CD4-positive, alpha-beta T cell treated with Interferon gamma for 1 hour (primary cell): ENCODE measurements around the gene KLRG1.

Source experiments
- DNase-seq: peaks from one replicate; pipeline ENCODE4 v3.0.0-alpha.2; 2020

KLRG1 gene

GRCh38 chr12:8989413-8989812 lies at the start of gene KLRG1:
Gene KLRG1, plus strand, starts transcription at chr12:8989546. Its CDS starts 90 bp downstream, at chr12:8989636.
- DNase-seq = no peak

GRCh38 chr12:8941691-8942478 lies 47.5 kb upstream of the KLRG1 start:
- no peak for DNase-seq

- DNase-seq = no peak
Observed at GRCh38 chr12:8943565-8944186, 45.7 kb upstream of the KLRG1 start.

GRCh38 chr12:8946733-8947132 lies 42.6 kb upstream of the KLRG1 start:
- DNase-seq = no peak

- no peak for DNase-seq
Observed at GRCh38 chr12:8947737-8948136, 41.6 kb upstream of the KLRG1 start.

GRCh38 chr12:8948701-8949341 lies 40.5 kb upstream of the KLRG1 start:
- no peak for DNase-seq

- DNase-seq = peak; percentile 89
Observed at GRCh38 chr12:8949342-8950220, 39.8 kb upstream of the KLRG1 start, which contains the start of gene M6PR. Gene M6PR, minus strand, starts transcription at chr12:8949645. Its CDS starts 3,241 bp downstream, at chr12:8946404.

GRCh38 chr12:8950221-8950527 lies 39.2 kb upstream of the KLRG1 start:
- no peak for DNase-seq

GRCh38 chr12:8950702-8951478 lies 38.5 kb upstream of the KLRG1 start:
- DNase-seq = no peak

GRCh38 chr12:8951744-8952143 lies 37.6 kb upstream of the KLRG1 start:
- DNase-seq = no peak

GRCh38 chr12:8953773-8954402 lies 35.5 kb upstream of the KLRG1 start:
- peak; percentile 60 for DNase-seq

GRCh38 chr12:8956073-8956472 lies 33.3 kb upstream of the KLRG1 start:
- no peak for DNase-seq

- no peak for DNase-seq
Observed at GRCh38 chr12:8956772-8957171, 32.6 kb upstream of the KLRG1 start.

GRCh38 chr12:8957561-8957960 lies 31.8 kb upstream of the KLRG1 start:
- no peak for DNase-seq

GRCh38 chr12:8958066-8958465 lies 31.3 kb upstream of the KLRG1 start:
- no peak for DNase-seq

GRCh38 chr12:8960176-8960575 lies 29.2 kb upstream of the KLRG1 start:
- no peak for DNase-seq

GRCh38 chr12:8968761-8969160 lies 20.6 kb upstream of the KLRG1 start:
- DNase-seq = no peak

GRCh38 chr12:8969861-8970411 lies 19.4 kb upstream of the KLRG1 start:
- no peak for DNase-seq

- no peak for DNase-seq
Observed at GRCh38 chr12:8970432-8970831, 18.9 kb upstream of the KLRG1 start.

GRCh38 chr12:8980137-8980536 lies 9.2 kb upstream of the KLRG1 start:
- no peak for DNase-seq

GRCh38 chr12:8985213-8985754 lies 4.1 kb upstream of the KLRG1 start:
- DNase-seq = no peak
